ENCODE results near the gene MYH14. TPM values are rescaled to one million over a fixed set of nuclear protein-coding genes. Genes with fewer than 3 reads are reported as not detected.
A peak's percentile ranks its signal among the peaks of the same experiment; 100 is the strongest.

The MYH14 gene
- total and polyA plus RNA-seq, 10 of the 15 experiments (the other 5 are each of a cell fraction or from before 2014, with no cell fraction given): 0.06 to 0.69 (median 0.15) TPM; not detected in 4

GRCh38 chr19:50344661-50345318 is 141.4 kb downstream of the MYH14 start (continued):
- no peak for TF ChIP-seq PRDM15 (CRISPR knock-in tag; IDR thresholded peaks at IDR 0.05)
- TF ChIP-seq ZBTB40 (IDR thresholded peaks at IDR 0.05; ENCODE audit: borderline replicate concordance): peak; percentile 57; the same call in 1 of the 2 replicates
- no peak for TF ChIP-seq ZNF622 (IDR thresholded peaks at IDR 0.05)
- TF ChIP-seq BCL3 (IDR thresholded peaks at IDR 0.05; ENCODE audit: borderline replicate concordance, insufficient read depth, low read depth, low read length, poor library complexity, severe bottlenecking): no peak
- peak; percentile 80; the same call in 1 of the 2 replicates for TF ChIP-seq ATF2 (IDR thresholded peaks at IDR 0.05; ENCODE audit: low read length)
- TF ChIP-seq ASH2L (IDR thresholded peaks at IDR 0.05; ENCODE audit: borderline replicate concordance, low read depth): no peak
- TF ChIP-seq EZH2 (IDR thresholded peaks at IDR 0.05; ENCODE audit: borderline replicate concordance, control insufficient read depth, low read depth, low read length): no peak
- no peak for TF ChIP-seq JUND (IDR thresholded peaks at IDR 0.05; ENCODE audit: low read depth, low read length)
- TF ChIP-seq SMC3 (IDR thresholded peaks at IDR 0.05; ENCODE audit: borderline replicate concordance, low read length): no peak
- TF ChIP-seq MTA2 (IDR thresholded peaks at IDR 0.05; ENCODE audit: low read depth): peak; percentile 92
- TF ChIP-seq ESRRA (IDR thresholded peaks at IDR 0.05; ENCODE audit: low read length): no peak
- TF ChIP-seq RAD21 (IDR thresholded peaks at IDR 0.05; ENCODE audit: insufficient read depth, low read depth, low read length): no peak
- peak; percentile 64; the same call in 1 of the 2 replicates for TF ChIP-seq ZBED1 (IDR thresholded peaks at IDR 0.05; ENCODE audit: borderline replicate concordance)
- TF ChIP-seq IRF3 (IDR thresholded peaks at IDR 0.05): no peak

Data from GM12878 (cell line).